Keratinocyte (primary cell): ENCODE measurements around the gene ADRB1. TPM values are rescaled to one million over a fixed set of nuclear protein-coding genes. Genes with fewer than 3 reads are reported as not detected.

Experiments
- DNase-seq: peaks from one replicate; pipeline ENCODE4 v3.0.0-alpha.2; 2011; ENCODE audit warnings: low read depth, missing footprints, low spot score
- FAIRE-seq: peaks from 2 replicates; lab custom pipeline; 2011; peaks lifted over from hg19 to GRCh38; lab: Jason Lieb, UNC
- H2AFZ ChIP-seq: 2 replicates; pipeline ENCODE4 v1.6.0; 2012; ENCODE audit warnings: low read length, control low read depth, inconsistent platforms; ENCODE audit not compliant: control insufficient read depth
- H3K27ac ChIP-seq: 2 replicates; pipeline ENCODE4 v1.5.1; 2011; ENCODE audit warnings: low read length; ENCODE audit not compliant: control insufficient read depth, insufficient read depth
- H3K27me3 ChIP-seq: 3 replicates; pipeline ENCODE4 v1.6.0; 2011; ENCODE audit warnings: low read length; ENCODE audit not compliant: control insufficient read depth, insufficient read depth; ENCODE audit errors: extremely low read depth
- H3K36me3 ChIP-seq, 2 experiments: 2 replicates in 1 of 2; 3 replicates in 1 of 2; pipeline ENCODE4 v1.5.1; 2011; ENCODE audit warnings: low read length in 2 of 2, mild to moderate bottlenecking in 1 of 2; ENCODE audit not compliant: control insufficient read depth in 2 of 2, insufficient read depth in 2 of 2; ENCODE audit errors: extremely low read depth in 1 of 2
- H3K4me1 ChIP-seq: 3 replicates; pipeline ENCODE4 v1.5.1; 2011; ENCODE audit warnings: low read length; ENCODE audit not compliant: control insufficient read depth, insufficient read depth; ENCODE audit errors: extremely low read depth
- H3K4me2 ChIP-seq: 3 replicates; pipeline ENCODE4 v1.6.0; 2011; ENCODE audit warnings: low read depth, low read length; ENCODE audit not compliant: control insufficient read depth, insufficient read depth; ENCODE audit errors: extremely low read depth
- H3K4me3 ChIP-seq, 3 experiments: fragments of 200-600 bp in 1 of 3; sonication (generic) in 1 of 3; 2 replicates in 2 of 3; 3 replicates in 1 of 3; pipeline ENCODE4 v1.5.1; 2011 to 2016; ENCODE audit warnings: low read length in 3 of 3, mild to moderate bottlenecking in 3 of 3, control low read depth in 2 of 3, inconsistent platforms in 1 of 3, low read depth in 1 of 3, mixed read lengths in 1 of 3, mixed run types in 1 of 3, moderate library complexity in 1 of 3; ENCODE audit not compliant: control insufficient read depth in 2 of 3, insufficient read depth in 2 of 3; ENCODE audit errors: extremely low read depth in 1 of 3
- H3K79me2 ChIP-seq: 2 replicates; pipeline ENCODE4 v1.6.0; 2012; ENCODE audit warnings: low read length; ENCODE audit not compliant: control insufficient read depth, insufficient read depth
- H3K9ac ChIP-seq: 3 replicates; pipeline ENCODE4 v1.6.0; 2011; ENCODE audit warnings: low read length; ENCODE audit not compliant: control insufficient read depth, insufficient read depth; ENCODE audit errors: extremely low read depth
- H3K9me1 ChIP-seq: 3 replicates; pipeline ENCODE4 v1.6.0; 2011; ENCODE audit warnings: low read length; ENCODE audit not compliant: control insufficient read depth, insufficient read depth; ENCODE audit errors: extremely low read depth
- H3K9me3 ChIP-seq: 2 replicates; pipeline ENCODE4 v1.5.1; 2012; ENCODE audit warnings: low read depth, low read length; ENCODE audit not compliant: control insufficient read depth
- H4K20me1 ChIP-seq: 3 replicates; pipeline ENCODE4 v1.6.0; 2011; ENCODE audit warnings: low read length; ENCODE audit not compliant: control insufficient read depth, insufficient read depth; ENCODE audit errors: extremely low read depth
- EZH2 ChIP-seq: IDR thresholded peaks from one replicate; pipeline ENCODE4 v1.6.1; 2012; ENCODE audit warnings: inconsistent platforms, mild to moderate bottlenecking, low read length, moderate library complexity
- dilution Hi-C: fragments of 300-500 bp; cut with MboI; formaldehyde crosslinking; loops from one replicate; pipeline ENCODE4 v1.7.0; 2020; ENCODE audit warnings: low sequenced_read_pairs; ENCODE audit not compliant: extremely low pct_ligation_motif_present
- polyA plus RNA-seq, 5 experiments: library from polyadenylated mRNA; depleted of rRNA in 3 of 5; stranded (reverse) in 3 of 5; stranded (forward) in 1 of 5; unstranded in 1 of 5; fragments of >200 nt; gene quantifications; 1 replicate in 1 of 5; 2 replicates in 3 of 5; 3 replicates in 1 of 5; pipeline versions ENCODE4 v1.2.1 to v1.2.3, GENCODE V29; 2011 to 2012; ENCODE audit warnings: missing spikeins in 2 of 5, low read depth in 1 of 5, low replicate concordance in 1 of 5
- TF ChIP-seq, protein P1 (sequence below), 3 experiments: IDR thresholded peaks in 1 of 3; conservative IDR thresholded peaks in 1 of 3; optimal IDR thresholded peaks in 1 of 3; 2 replicates in 2 of 3; 3 replicates in 1 of 3; pipeline versions ENCODE3 to v1.5.1; 2011; ENCODE audit warnings: low read length in 3 of 3, mild to moderate bottlenecking in 3 of 3, moderate library complexity in 2 of 3, control low read depth in 1 of 3, inconsistent platforms in 1 of 3; ENCODE audit not compliant: insufficient read depth in 2 of 3; ENCODE audit errors: extremely low read depth in 1 of 3

ADRB1 gene
- polyA plus RNA-seq, 1 donor (not counting 4 experiments of a cell fraction or from before 2014, with no cell fraction given): 0.05 TPM

DNA sequence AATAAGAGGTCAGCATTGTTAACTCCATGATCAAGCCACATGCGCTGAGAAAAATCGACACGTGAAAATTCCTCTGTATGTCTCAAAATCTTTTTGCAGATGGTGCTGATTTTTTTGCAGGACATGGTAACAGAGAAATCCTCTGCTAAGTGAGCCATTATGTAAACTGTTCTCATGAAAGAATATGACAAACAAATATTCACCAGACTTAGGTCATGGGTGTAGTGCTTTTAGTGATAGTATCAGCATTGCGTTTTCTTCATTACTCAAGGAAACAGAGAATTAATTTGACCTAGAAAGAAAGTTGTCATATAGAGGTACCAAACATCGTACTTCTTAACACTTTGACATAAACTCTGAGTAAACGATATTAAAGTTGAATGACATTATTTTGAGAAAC is 34.7 kb downstream of the ADRB1 start:
- H3K4me2 ChIP-seq: no peak overlapping the region
- DNase-seq (no peak), FAIRE-seq (no peak)
- no peaks in the 10 kb centered on the region for H3K27me3 ChIP-seq
- H3K27ac ChIP-seq: no peak overlapping the region
- H3K9me3 ChIP-seq: no peaks in the 10 kb centered on the region
- dilution Hi-C loops: no loop called here
- H4K20me1 ChIP-seq: no peaks in the 10 kb centered on the region
- H3K4me1 ChIP-seq: no peaks in the 10 kb centered on the region
- H3K36me3 ChIP-seq: no peaks in the 10 kb centered on the region
- H3K4me3 ChIP-seq: no peak overlapping the region
- TF ChIP-seq, protein P1, sequence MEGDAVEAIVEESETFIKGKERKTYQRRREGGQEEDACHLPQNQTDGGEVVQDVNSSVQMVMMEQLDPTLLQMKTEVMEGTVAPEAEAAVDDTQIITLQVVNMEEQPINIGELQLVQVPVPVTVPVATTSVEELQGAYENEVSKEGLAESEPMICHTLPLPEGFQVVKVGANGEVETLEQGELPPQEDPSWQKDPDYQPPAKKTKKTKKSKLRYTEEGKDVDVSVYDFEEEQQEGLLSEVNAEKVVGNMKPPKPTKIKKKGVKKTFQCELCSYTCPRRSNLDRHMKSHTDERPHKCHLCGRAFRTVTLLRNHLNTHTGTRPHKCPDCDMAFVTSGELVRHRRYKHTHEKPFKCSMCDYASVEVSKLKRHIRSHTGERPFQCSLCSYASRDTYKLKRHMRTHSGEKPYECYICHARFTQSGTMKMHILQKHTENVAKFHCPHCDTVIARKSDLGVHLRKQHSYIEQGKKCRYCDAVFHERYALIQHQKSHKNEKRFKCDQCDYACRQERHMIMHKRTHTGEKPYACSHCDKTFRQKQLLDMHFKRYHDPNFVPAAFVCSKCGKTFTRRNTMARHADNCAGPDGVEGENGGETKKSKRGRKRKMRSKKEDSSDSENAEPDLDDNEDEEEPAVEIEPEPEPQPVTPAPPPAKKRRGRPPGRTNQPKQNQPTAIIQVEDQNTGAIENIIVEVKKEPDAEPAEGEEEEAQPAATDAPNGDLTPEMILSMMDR (optimal IDR thresholded peaks at IDR 0.05 in 1 of 3, IDR thresholded peaks at IDR 0.05 in 1 of 3, conservative IDR thresholded peaks at IDR 0.05 in 1 of 3; ENCODE audit: extremely low read depth in 1 of 3, insufficient read depth in 2 of 3, low read length in 3 of 3): no peak
- no peak for TF ChIP-seq EZH2
- no peak overlapping the region for H2AFZ ChIP-seq
- H3K9ac ChIP-seq: no peak overlapping the region
- H3K79me2 ChIP-seq: no peaks in the 10 kb centered on the region
- H3K9me1 ChIP-seq: no peaks in the 10 kb centered on the region

DNA sequence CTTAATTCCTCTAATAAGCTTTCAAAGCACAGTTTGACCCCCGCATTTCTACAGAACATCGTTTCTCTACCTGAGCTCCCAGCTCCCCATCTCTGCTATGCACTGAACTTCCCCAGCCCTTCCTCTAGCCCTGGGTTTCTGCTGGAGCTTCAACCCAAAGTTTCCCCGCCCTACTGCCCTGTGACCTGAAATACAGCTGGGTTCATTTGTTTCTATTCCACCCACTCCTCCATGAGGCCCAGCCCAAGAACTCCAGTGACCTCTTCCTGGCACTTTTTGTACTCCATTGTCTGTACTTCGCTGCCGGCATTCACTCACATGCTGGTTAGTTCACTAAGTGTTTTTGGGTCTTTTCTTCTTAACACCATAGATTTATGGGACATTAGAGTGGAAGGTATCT is 35.8 kb downstream of the ADRB1 start:
- H3K4me1 ChIP-seq: no peaks in the 10 kb centered on the region
- FAIRE-seq (no peak), DNase-seq (no peak)
- no peaks in the 10 kb centered on the region for H3K27me3 ChIP-seq
- H2AFZ ChIP-seq: no peak overlapping the region
- H3K9ac ChIP-seq: no peak overlapping the region
- H3K27ac ChIP-seq: no peak overlapping the region
- H3K4me2 ChIP-seq: no peak overlapping the region
- no peak for TF ChIP-seq EZH2
- TF ChIP-seq, protein P1 (optimal IDR thresholded peaks at IDR 0.05 in 1 of 3, IDR thresholded peaks at IDR 0.05 in 1 of 3, conservative IDR thresholded peaks at IDR 0.05 in 1 of 3; ENCODE audit: extremely low read depth in 1 of 3, insufficient read depth in 2 of 3, low read length in 3 of 3): no peak
- no peaks in the 10 kb centered on the region for H4K20me1 ChIP-seq
- no peaks in the 10 kb centered on the region for H3K36me3 ChIP-seq
- H3K9me3 ChIP-seq: no peaks in the 10 kb centered on the region
- no peak overlapping the region for H3K4me3 ChIP-seq
- dilution Hi-C loops: no loop called here
- no peaks in the 10 kb centered on the region for H3K9me1 ChIP-seq
- H3K79me2 ChIP-seq: no peaks in the 10 kb centered on the region
